Thyroid gland (tissue), 4 donors: ENCODE results near the gene LRP1. TPM values are rescaled to one million over a fixed set of nuclear protein-coding genes. Genes with fewer than 3 reads are reported as not detected.

Source experiments
- DNase-seq, 2 donors: peaks; one replicate each; pipeline ENCODE4 v3.0.0-alpha.2; 2019
- H3K27ac ChIP-seq, 3 donors: fragments of 200-600 bp; sonication (generic); 1 replicate in 2 of 3; 2 replicates in 1 of 3; pipeline ENCODE4 v1.5.1; 2016 to 2019; ENCODE audit warnings: mild to moderate bottlenecking in 1 of 3, moderate library complexity in 1 of 3
- H3K27me3 ChIP-seq: fragments of 200-600 bp; sonication (generic); one replicate; pipeline ENCODE4 v1.5.1; 2019
- H3K36me3 ChIP-seq, 2 donors: fragments of 200-600 bp; sonication (generic); one replicate each; pipeline ENCODE4 v1.5.1; 2016 to 2019
- H3K4me1 ChIP-seq, 2 donors: fragments of 200-600 bp; sonication (generic); one replicate each; pipeline ENCODE4 v1.5.1; 2017 to 2019
- H3K4me3 ChIP-seq, 3 donors: fragments of 200-600 bp; sonication (generic); replicated peaks in 1 of 3; 1 replicate in 2 of 3; 2 replicates in 1 of 3; pipeline ENCODE4 v1.5.1; 2016; ENCODE audit warnings: mild to moderate bottlenecking in 1 of 3
- H3K9me3 ChIP-seq: fragments of 200-600 bp; sonication (generic); one replicate; pipeline ENCODE4 v1.5.1; 2017
- POLR2A ChIP-seq, 2 donors: fragments of 450-650 bp; IDR thresholded peaks; one replicate each; pipeline ENCODE4 v1.6.1; 2017; ENCODE audit warnings: antibody characterized with exemption in 2 of 2, mild to moderate bottlenecking in 2 of 2, moderate library complexity in 1 of 2
- WGBS, 2 donors: methylation state at CpG; one replicate each; pipeline ENCODE4 v1.1.5; 2017; 5-methylcytosine and 5-hydroxymethylcytosine counted together
- intact Hi-C: fragments of 100-400 bp; cut with DNase I; formaldehyde crosslinking; loops from one replicate; pipeline ENCODE4 v1.15.1; 2023
- total RNA-seq, 4 donors: library from RNA; depleted of rRNA; stranded (reverse); fragments of >200 nt; gene quantifications; one replicate each; pipeline ENCODE4 v1.2.3, GENCODE V29; 2016
- TF ChIP-seq, protein P1 (sequence below), 6 experiments: fragments of 200-600 bp in 3 of 6; fragments of 450-650 bp in 3 of 6; sonication (generic) in 3 of 6; IDR thresholded peaks; one replicate each; pipeline ENCODE4 v1.5.1; 2016 to 2019; ENCODE audit warnings: antibody characterized with exemption in 6 of 6, mild to moderate bottlenecking in 2 of 6, inconsistent platforms in 1 of 6, moderate library complexity in 1 of 6

The LRP1 gene
- total RNA-seq, 4 donors from 2014 or later, result 98.5 to 161 (median 118) TPM

DNA sequence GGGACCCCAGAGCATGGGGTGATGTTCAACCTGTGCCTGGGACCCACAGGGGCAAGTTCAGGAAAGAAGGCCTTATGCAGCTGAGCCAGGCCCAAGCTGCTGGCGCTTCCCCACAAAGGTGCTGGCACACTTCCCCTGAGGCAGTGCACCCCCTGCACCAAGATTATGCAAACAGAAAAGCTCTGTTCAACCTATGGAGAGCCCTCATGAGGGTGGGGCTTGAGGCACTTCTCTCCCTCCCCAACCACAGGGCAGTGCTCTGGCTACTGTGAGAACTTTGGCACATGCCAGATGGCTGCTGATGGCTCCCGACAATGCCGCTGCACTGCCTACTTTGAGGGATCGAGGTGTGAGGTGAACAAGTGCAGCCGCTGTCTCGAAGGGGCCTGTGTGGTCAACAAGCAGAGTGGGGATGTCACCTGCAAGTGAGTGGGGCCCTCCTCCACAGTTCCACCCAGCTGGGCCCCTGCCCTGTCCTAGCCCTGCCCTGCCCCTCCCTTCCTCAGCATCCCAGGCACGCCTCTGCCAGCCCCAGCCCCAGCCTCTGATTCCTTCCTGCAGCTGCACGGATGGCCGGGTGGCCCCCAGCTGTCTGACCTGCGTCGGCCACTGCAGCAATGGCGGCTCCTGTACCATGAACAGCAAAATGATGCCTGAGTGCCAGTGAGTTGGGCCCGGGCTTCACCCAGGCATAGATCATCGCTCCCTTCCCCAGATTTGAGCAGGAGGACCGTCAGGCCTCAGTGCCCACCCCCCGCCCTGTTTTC lies 82.8 kb downstream of the LRP1 start:
- Histone ChIP-seq H3K27me3 (no peaks in the 10 kb centered on the region), H3K4me1 (peaks cover 0 to 17% of the 10 kb centered on the region in 2 donors), H3K27ac (no peak overlapping the region), H3K4me3 (no peak overlapping the region), H3K9me3 (no peaks in the 10 kb centered on the region), H3K36me3 (peaks cover 0 to 6% of the 10 kb centered on the region in 2 donors)
- WGBS, 2 donors, result 86 to 97% methylated on average over 7 of the region's 16 CpGs
- DNase-seq, result no peak
- TF ChIP-seq POLR2A (IDR thresholded peaks at IDR 0.05), result no peak
- TF ChIP-seq, protein P1, sequence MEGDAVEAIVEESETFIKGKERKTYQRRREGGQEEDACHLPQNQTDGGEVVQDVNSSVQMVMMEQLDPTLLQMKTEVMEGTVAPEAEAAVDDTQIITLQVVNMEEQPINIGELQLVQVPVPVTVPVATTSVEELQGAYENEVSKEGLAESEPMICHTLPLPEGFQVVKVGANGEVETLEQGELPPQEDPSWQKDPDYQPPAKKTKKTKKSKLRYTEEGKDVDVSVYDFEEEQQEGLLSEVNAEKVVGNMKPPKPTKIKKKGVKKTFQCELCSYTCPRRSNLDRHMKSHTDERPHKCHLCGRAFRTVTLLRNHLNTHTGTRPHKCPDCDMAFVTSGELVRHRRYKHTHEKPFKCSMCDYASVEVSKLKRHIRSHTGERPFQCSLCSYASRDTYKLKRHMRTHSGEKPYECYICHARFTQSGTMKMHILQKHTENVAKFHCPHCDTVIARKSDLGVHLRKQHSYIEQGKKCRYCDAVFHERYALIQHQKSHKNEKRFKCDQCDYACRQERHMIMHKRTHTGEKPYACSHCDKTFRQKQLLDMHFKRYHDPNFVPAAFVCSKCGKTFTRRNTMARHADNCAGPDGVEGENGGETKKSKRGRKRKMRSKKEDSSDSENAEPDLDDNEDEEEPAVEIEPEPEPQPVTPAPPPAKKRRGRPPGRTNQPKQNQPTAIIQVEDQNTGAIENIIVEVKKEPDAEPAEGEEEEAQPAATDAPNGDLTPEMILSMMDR (IDR thresholded peaks at IDR 0.05), result no peak
- intact Hi-C loops, result no loop called here

- Histone ChIP-seq H3K4me1 (peaks cover 3 to 24% of the 10 kb centered on the region in 2 donors), H3K27ac (no peak overlapping the region), H3K4me3 (no peak overlapping the region), H3K27me3 (peaks cover 2% of the 10 kb centered on the region), H3K36me3 (no peaks in the 10 kb centered on the region), H3K9me3 (no peaks in the 10 kb centered on the region)
- TF ChIP-seq, protein P1 (IDR thresholded peaks at IDR 0.05), result no peak
- no peak for TF ChIP-seq POLR2A (IDR thresholded peaks at IDR 0.05)
- DNase-seq, result no peak
- intact Hi-C loops, result no loop called here
- 89 to 92% methylated on average over 24 to 27 of the region's 27 CpGs for WGBS, 2 donors
Observed at GRCh38 chr12:57211791-57212700, 83.8 kb downstream of the LRP1 start.

DNA sequence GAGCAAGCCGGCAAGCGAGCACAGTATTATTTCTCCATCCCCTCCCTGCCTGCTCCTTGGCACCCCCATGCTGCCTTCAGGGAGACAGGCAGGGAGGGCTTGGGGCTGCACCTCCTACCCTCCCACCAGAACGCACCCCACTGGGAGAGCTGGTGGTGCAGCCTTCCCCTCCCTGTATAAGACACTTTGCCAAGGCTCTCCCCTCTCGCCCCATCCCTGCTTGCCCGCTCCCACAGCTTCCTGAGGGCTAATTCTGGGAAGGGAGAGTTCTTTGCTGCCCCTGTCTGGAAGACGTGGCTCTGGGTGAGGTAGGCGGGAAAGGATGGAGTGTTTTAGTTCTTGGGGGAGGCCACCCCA lies 84.4 kb downstream of the LRP1 start:
- H3K4me1 ChIP-seq, result peaks cover 8 to 30% of the 10 kb centered on the region in 2 donors
- no peak for TF ChIP-seq POLR2A (IDR thresholded peaks at IDR 0.05)
- TF ChIP-seq, protein P1 (IDR thresholded peaks at IDR 0.05), result no peak
- intact Hi-C loops, result no loop called here
- no peak for DNase-seq
- H3K9me3 ChIP-seq, result no peaks in the 10 kb centered on the region
- 84 to 87% methylated on average over 7 of the region's 7 CpGs for WGBS, 2 donors
- H3K4me3 ChIP-seq, result no peak overlapping the region
- peaks cover 6% of the 10 kb centered on the region for H3K27me3 ChIP-seq
- no peak overlapping the region for H3K27ac ChIP-seq
- no peaks in the 10 kb centered on the region for H3K36me3 ChIP-seq

DNA sequence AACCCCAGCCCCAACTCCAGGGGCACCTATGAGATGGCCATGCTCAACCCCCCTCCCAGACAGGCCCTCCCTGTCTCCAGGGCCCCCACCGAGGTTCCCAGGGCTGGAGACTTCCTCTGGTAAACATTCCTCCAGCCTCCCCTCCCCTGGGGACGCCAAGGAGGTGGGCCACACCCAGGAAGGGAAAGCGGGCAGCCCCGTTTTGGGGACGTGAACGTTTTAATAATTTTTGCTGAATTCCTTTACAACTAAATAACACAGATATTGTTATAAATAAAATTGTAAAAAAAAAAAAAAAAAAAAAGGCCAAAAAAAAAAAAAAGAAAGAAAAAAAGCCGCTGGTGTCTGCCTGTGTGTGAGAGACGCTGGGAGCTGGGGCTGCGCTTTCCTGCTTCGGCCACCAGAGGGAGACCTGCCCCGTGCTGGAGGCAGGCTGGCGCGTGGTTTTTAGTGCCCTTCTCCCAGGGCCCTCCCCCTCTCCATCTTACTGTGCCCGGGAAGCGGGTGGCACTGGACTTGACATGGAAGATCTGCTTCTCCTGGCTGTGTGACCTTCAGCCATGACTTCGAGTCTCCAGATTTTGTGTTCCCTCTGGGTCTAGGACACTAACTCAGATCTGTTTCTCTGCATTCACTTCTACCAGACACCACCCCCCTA lies 84.9 kb downstream of the LRP1 start:
- Histone ChIP-seq H3K27ac (no peak overlapping the region), H3K9me3 (no peaks in the 10 kb centered on the region), H3K27me3 (peaks cover 6% of the 10 kb centered on the region), H3K4me3 (no peak overlapping the region), H3K36me3 (no peaks in the 10 kb centered on the region), H3K4me1 (peaks cover 8 to 30% of the 10 kb centered on the region in 2 donors)
- TF ChIP-seq, protein P1 (IDR thresholded peaks at IDR 0.05), result peak; percentile 87 to 98 (median 94)
- no peak for TF ChIP-seq POLR2A (IDR thresholded peaks at IDR 0.05)
- 10 to 13% methylated on average over 16 of the region's 16 CpGs for WGBS, 2 donors
- DNase-seq, result peak; percentile 86
- intact Hi-C loops, result no loop called here
